ENCODE data around the gene FOXO6. TPM values are rescaled to one million over a fixed set of nuclear protein-coding genes. Genes with fewer than 3 reads are reported as not detected.
"Not testable (repeated sequence)": the region's sequence is repeated elsewhere in the genome, so short reads cannot be mapped to it uniquely, and the experiment has no call there.

The FOXO6 gene
- total RNA-seq, 2 donors from 2014 or later: 0.52 to 0.75 TPM

DNA sequence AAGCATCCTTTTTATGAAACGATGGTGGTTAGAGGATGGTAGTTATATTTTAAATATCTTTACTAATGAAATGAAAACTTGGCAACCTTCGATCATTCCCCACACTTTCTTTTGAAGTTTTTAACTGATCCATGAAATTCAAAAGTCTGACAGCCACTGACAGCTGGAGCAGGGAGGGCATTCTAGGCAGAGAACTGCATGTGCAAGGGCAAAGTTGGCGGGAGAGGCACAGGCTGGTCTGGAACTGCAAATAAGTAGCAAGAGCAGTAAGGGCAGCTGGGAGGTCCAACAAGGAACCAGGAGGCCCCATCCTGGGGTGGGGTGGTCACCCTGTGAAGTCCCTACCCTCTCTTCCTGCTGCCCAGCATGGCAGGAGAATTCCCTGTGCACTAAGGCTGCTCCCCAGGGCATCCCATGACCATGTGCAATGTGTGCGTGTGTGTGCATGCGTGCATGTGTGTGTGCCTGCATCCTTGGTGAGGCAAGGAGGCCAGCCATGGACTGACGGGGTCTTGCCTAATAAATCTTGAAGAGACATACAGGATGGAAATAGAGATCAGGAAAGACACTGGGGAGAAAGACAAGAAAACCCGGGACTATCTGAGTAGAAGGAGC lies 33.1 kb upstream of the FOXO6 start:
- intact Hi-C loops (cut with DNase I, micrococcal nuclease): no loop called here
- ATAC-seq (no peak), DNase-seq (no peak)

DNA sequence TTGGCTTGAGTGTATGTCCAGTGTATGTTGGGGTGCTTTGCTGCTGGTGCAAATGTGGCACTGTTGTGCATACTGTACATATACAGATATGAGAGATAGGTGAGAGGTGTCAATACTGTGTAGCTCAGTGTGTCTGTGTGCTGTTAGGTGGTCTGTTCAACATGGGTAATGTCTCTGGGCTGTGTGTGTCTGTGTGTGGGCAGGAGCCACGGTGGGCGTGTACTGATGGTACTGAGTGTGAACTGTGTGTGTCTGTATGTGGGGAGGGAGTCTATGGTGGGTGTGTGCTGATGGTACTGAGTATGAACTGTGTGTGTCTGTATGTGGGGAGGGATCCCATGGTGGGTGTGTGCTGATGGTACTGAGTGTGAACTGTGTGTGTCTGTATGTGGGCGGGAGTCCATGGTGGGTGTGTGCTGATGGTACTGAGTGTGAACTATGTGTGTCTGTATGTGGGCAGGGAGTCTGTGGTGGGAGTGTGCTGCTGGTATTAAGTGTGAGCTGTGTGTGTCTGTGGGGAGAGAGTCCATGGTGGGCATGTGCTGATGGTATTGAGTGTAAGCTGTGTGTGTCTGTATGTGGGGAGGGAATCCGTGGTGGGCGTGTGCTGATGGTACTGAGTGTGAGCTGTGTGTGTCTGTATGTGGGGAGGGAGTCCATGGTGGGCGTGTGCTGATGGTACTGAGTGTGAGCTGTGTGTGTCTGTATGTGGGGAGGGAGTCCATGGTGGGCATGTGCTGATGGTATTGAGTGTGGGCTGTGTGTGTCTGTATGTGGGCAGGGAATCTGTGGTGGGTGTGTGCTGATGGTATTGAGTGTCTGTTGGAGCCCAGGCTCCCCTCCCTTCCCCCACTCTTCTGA lies 32.2 kb upstream of the FOXO6 start:
- no peak for DNase-seq
- no peak for ATAC-seq
- intact Hi-C loops (cut with DNase I, micrococcal nuclease): no loop called here

GRCh38 chr1:41329662-41330587 lies 31.3 kb upstream of the FOXO6 start:
- intact Hi-C loops (cut with DNase I, micrococcal nuclease): no loop called here
- no peak for DNase-seq
- ATAC-seq: no peak

GRCh38 chr1:41330588-41331545 lies 30.4 kb upstream of the FOXO6 start:
- no peak for ATAC-seq
- DNase-seq: no peak

DNA sequence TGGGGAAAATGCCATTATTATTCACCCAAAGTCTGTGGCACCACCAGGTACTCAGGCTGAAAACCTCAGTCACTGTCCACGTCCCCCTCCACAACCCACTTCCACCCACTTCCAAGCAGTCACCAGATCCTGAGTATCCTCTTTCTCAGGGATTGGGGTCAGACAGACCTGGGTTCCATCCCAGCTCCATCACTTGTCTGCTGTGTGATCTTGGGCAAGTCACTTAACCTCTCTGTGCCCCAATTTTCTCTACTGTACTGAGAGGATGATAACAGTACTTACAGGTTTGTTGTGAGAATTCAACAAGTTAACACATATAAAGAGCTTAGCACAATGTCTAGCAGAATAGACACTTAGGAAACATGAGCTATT lies 29.7 kb upstream of the FOXO6 start:
- ATAC-seq (no peak), DNase-seq (no peak)
- intact Hi-C loops (cut with DNase I, micrococcal nuclease): no loop called here

More at GRCh38 chr1:41330588-41331545, 30.4 kb upstream of the FOXO6 start:
- intact Hi-C loops (cut with DNase I, micrococcal nuclease): no loop called here

- ATAC-seq; intact Hi-C loops (cut with DNase I, micrococcal nuclease); DNase-seq: not testable (repeated sequence)
Measured at GRCh38 chr1:41332161-41332560, 29.1 kb upstream of the FOXO6 start.

DNA sequence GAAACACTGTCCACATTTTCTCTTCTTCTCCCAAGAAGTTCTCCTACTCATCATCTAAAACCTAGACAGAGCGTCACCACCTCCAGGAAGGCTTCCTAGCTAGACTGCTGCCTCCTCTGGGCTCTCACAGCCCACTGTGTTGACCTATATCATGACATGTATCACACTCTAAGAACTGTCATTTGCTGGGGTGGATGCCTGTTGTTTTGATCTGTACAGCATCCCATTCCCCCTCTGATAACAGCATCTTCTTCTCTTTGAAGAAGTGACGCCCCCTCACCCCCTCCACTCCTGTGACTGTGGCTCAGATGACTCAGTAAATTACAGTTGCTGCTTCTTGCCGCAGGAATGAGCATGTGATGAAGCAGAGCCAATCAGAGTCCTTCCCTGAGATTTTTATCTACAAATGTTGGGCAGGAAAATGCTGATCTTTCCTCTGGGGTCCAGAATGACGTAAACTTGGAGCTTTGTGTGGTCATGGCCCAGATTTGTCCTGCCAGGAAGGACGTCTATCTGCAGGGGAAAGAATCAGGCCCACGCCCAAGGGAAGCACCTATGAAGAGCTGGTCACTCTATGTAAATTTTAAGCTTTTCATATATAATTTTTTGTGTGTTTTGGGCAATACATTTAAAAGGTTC lies 28.0 kb upstream of the FOXO6 start:
- intact Hi-C loops (cut with DNase I, micrococcal nuclease): no loop called here
- ATAC-seq (no peak), DNase-seq (no peak)

DNA sequence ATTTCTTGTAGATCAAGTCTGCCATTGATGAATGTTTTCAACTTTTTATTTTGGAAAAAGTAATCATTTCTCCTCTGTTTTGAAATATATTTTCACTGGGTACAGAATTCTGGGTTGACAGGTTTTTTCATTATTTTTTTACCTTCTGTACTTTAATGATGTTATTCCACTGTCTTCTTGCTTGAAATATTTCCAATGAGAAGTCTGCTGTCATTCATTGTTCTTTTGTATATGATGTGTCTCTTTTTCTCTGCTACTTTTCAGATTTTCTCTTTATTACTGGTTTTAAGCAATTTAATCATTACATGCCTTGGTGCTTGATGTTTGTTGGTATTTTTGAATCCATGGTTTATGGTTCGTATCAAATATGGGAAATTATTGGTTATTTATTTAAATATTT lies 22.4 kb upstream of the FOXO6 start:
- ATAC-seq (no peak), DNase-seq (no peak)
- intact Hi-C loops (cut with DNase I, micrococcal nuclease): no loop called here

GRCh38 chr1:41340655-41341364 lies 20.4 kb upstream of the FOXO6 start:
- peak; percentile 48 for ATAC-seq
- intact Hi-C loops (cut with DNase I, micrococcal nuclease): no loop called here
- no peak for DNase-seq

DNA sequence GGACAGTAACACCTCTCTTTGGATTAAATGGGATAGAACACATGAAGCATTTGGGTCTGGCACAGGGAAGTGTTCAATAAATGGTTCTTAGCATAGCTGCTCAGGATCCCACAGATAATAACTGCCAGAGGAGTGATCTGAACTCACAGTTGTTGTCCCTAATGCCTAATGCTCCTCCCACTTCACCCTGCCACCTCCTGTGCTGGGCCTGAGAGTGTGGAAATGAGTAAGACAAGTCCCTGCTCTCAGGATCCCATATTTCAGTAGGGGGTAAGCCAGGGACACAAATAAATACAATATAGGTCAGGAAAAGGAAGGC lies 19.9 kb upstream of the FOXO6 start:
- no peak for DNase-seq
- intact Hi-C loops (cut with DNase I, micrococcal nuclease): no loop called here
- no peak for ATAC-seq

DNA sequence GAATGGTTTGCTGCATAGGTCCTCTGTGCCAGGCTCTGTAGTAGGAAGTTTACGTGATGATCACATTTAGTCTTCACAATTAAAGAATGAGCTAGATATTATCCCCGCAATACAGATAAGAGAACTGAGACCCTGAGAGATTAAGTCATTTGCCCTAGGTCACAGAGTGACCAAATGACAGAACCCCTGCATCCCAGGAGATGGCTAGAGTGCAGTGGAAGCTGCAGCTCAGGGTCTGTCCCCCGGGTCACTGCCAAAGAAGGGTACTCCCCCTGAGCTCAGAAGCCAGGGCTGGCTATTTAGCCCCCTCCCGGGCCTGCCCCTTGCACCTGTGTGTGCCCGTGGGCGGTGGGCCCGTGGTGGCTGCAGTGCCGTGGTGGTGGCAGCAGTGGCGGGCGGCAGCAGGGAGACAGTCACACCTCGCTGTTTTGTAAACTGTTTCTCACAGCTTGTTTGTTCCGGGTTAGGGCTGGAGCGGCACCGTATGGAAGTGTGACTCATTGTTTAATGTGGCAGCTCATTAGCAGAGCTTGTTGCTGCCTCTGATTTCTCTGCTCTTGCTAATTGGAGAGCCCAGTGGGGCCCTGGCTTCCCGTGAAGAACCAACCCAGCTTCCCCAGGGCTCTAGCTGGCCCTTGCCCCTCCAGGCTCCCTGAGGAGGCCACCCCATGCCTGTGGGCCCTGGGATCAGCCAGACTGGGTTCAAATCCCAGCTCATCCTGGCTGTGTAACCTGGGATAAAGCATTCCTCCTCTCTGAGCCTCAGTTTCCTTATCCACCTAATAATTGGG lies 19.3 kb upstream of the FOXO6 start:
- DNase-seq: peak; percentile 44 to 63
- ATAC-seq: peak; percentile 100
- intact Hi-C loops (cut with DNase I, micrococcal nuclease): no loop called here

GRCh38 chr1:41342774-41343355 lies 18.4 kb upstream of the FOXO6 start:
- peak in 1 of 2 donors; percentile 7 for DNase-seq
- no peak for ATAC-seq
- intact Hi-C loops (cut with DNase I, micrococcal nuclease): no loop called here

GRCh38 chr1:41343790-41344699 lies 17.2 kb upstream of the FOXO6 start:
- DNase-seq: peak in 1 of 2 donors; percentile 12
- intact Hi-C loops (cut with DNase I, micrococcal nuclease): no loop called here
- no peak for ATAC-seq

GRCh38 chr1:41344708-41345159 lies 16.5 kb upstream of the FOXO6 start:
- ATAC-seq (no peak), DNase-seq (peak in 1 of 2 donors; percentile 12)
- intact Hi-C loops (cut with DNase I, micrococcal nuclease): no loop called here

DNA sequence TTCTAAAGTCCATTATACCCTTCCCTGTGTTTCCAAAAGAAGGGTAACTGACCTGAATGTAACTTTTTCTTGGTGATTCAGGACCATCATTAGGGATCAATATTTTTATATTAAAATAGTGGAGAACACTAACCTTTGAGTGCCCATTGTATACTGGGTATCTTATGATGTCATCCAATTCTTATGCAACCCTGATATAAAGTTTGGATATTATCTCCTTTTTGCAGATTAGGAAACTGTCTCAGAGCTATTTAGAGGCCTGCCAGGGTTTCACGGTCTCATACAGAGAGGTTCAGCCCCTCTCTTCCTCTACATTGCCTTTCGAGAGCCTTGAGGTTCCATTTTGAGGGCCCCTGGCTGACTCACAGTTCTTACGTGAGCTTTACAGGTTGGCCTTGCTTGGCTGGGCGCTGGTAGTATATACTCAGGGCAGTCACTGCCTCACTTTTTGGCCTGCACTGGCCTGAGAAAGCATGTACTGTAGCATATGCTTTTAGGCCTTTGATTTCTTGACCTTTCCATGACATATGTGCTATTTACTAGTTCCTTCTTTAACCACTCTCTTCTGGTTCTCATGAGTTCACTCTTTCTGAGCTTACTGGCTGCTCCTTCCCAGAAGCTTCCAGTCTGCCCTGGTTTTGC lies 15.7 kb upstream of the FOXO6 start:
- ATAC-seq (no peak), DNase-seq (no peak)
- intact Hi-C loops (cut with DNase I, micrococcal nuclease): no loop called here
